ES-I3 (cell line): ENCODE results near the gene SLC35D2.

Experiments
- H3K36me3 ChIP-seq: 2 replicates; pipeline ENCODE4 v1.6.1; 2013; ENCODE audit warnings: mild to moderate bottlenecking, low read length, control low read depth, moderate library complexity; ENCODE audit not compliant: insufficient read depth
- H3K4me1 ChIP-seq: 2 replicates; pipeline ENCODE4 v1.6.1; 2013; ENCODE audit warnings: mild to moderate bottlenecking, control low read depth, low read length; ENCODE audit not compliant: insufficient read depth
- H3K9ac ChIP-seq: 2 replicates; pipeline ENCODE4 v1.6.1; 2013; ENCODE audit warnings: low read depth, mild to moderate bottlenecking, low read length, moderate library complexity
- H3K9me3 ChIP-seq: 2 replicates; pipeline ENCODE4 v1.6.1; 2013; ENCODE audit warnings: mild to moderate bottlenecking, low read length, moderate library complexity; ENCODE audit not compliant: control insufficient read depth, insufficient read depth

SLC35D2 gene

DNA sequence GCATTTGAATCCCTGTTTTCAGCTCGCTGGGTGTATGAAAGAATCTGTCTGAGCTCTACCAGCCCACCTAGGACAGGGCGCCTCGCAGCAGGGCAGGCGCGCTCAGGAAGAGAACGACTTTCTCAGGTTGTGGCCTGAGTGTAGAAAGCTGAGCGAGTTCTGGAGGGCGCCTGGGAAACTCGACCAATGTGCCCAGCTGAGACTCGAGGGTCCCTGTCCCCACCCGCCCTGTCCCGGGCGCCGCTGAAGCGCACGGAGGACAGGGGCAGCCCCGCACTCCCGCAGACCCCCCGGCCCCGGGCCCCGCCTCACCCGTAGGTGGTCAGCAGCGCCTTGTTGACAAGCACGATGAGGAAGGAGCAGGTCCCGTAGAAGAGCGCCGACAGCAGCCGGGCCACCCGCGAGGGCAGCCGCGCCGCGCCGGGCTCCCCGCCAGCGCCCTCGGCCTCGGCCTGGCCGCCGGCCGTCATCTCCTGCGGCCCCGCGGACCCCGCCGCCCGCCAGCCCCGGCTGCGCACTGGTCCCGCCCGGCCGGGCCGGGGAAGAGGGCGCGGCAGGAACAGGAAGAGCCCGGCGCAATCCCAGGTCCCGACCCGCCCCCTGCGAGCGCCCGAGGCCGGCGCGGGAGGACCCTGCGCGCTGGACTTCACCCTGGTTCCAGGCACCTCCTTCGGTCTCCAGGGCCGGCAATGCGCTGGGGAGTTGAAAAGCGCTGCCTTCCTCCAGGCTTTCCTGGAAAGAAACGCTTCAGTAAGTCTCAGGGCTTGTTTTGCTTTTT is at the start of gene SLC35D2:
Gene SLC35D2, minus strand, starts transcription at position 547 of the 778 bp plus-strand sequence. Its CDS starts 77 bp downstream, at position 470.
- H3K9ac ChIP-seq: peak within 1 kb of the TSS; percentile 61

DNA sequence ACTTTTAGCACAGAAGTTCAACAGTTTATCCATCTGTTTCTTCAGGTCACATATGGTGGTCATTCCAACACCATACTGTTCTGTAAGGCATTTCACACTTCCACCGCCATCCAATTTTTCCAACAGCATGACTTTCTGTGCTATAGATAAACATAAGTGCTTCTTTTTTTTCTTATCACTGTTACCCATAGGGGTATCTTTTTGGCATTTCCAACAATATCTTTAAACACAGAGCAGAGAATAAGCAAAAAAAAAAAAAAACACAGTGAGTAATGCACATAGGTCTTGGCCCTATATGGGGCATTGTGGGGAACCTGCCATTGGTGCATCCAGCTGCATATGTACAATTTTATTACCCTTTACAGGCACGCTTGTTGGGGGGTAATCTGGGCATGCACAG is 46.9 kb upstream of the SLC35D2 start:
- Histone ChIP-seq H3K4me1 (no peaks in the 10 kb centered on the region), H3K9ac (no peak overlapping the region), H3K9me3 (no peaks in the 10 kb centered on the region), H3K36me3 (no peaks in the 10 kb centered on the region)

More for the DNA sequence above, at the start of gene SLC35D2:
- no peaks in the 10 kb centered on the region for H3K9me3 ChIP-seq
- H3K36me3 ChIP-seq: no peaks in the 10 kb centered on the region
- H3K4me1 ChIP-seq: no peaks in the 10 kb centered on the region

DNA sequence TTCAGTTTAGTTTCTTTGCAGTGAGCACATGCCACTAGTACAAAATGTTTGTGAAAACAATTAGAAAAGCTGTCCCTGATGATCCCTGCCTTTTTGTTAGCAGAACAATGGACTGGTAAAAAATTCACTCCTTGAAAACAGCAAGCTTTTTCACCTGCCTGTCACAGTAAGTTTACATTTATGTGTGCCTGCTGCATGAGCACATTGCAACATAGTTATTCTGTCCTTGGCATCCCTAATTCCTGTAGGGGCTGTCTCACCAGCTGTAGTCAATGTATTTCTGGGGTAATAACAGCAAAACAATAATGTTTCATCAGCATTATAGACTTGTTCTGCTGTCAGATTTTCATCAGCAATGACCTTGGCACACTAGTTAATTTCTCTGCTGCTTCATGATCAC is 46.2 kb upstream of the SLC35D2 start:
- no peaks in the 10 kb centered on the region for H3K9me3 ChIP-seq
- H3K4me1 ChIP-seq: no peaks in the 10 kb centered on the region
- no peak overlapping the region for H3K9ac ChIP-seq
- no peaks in the 10 kb centered on the region for H3K36me3 ChIP-seq

- Histone ChIP-seq H3K9ac (no peak overlapping the region), H3K4me1 (peaks cover 4% of the 10 kb centered on the region; the same call in 1 of the 2 replicates), H3K9me3 (no peaks in the 10 kb centered on the region), H3K36me3 (no peaks in the 10 kb centered on the region)
Observed at GRCh38 chr9:96425500-96426169, 42.1 kb upstream of the SLC35D2 start.

DNA sequence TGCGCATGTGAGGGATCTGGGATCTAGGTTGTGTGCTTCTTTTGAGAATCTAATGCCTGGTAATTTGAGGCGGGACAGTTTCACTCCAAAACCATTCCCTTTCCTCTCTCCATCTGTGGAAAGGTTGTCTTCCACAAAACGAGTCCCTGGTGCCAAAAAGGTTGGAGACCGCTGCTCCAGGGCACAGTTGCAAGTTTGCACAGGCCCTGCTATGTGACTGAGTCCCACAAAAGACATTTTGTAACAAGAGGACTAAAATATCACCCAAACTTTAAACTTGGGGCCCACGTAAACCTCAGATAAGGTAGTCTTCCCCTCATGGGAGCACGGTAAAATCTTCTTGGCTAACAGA is 40.5 kb upstream of the SLC35D2 start:
- Histone ChIP-seq H3K4me1 (peaks cover 10% of the 10 kb centered on the region), H3K36me3 (no peaks in the 10 kb centered on the region), H3K9ac (no peak overlapping the region), H3K9me3 (no peaks in the 10 kb centered on the region)

- H3K4me1 ChIP-seq: peaks cover 10% of the 10 kb centered on the region
- no peaks in the 10 kb centered on the region for H3K36me3 ChIP-seq
- H3K9ac ChIP-seq: no peak overlapping the region
- no peaks in the 10 kb centered on the region for H3K9me3 ChIP-seq
Observed at GRCh38 chr9:96423322-96423984, 39.9 kb upstream of the SLC35D2 start.

GRCh38 chr9:96420468-96421219 is 37.1 kb upstream of the SLC35D2 start:
- Histone ChIP-seq H3K36me3 (no peaks in the 10 kb centered on the region), H3K9ac (no peak overlapping the region; the same call in 1 of the 2 replicates), H3K9me3 (no peaks in the 10 kb centered on the region), H3K4me1 (peaks cover 10% of the 10 kb centered on the region)

DNA sequence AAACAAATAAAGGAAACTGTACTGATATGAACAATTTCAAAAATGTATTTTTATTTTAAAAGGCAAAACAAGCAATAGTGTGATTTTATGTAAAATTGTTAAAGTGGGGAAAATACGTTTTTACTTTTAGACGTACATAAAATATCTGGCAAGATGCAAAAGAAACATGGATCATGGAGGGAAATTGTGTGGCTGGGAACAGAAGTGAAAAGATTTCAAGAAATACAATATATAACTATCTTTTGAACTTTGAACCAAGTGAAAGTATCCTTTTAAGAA is 36.1 kb upstream of the SLC35D2 start:
- Histone ChIP-seq H3K4me1 (peaks cover 10% of the 10 kb centered on the region), H3K9ac (peak overlapping the region; percentile 89), H3K36me3 (no peaks in the 10 kb centered on the region), H3K9me3 (no peaks in the 10 kb centered on the region)

DNA sequence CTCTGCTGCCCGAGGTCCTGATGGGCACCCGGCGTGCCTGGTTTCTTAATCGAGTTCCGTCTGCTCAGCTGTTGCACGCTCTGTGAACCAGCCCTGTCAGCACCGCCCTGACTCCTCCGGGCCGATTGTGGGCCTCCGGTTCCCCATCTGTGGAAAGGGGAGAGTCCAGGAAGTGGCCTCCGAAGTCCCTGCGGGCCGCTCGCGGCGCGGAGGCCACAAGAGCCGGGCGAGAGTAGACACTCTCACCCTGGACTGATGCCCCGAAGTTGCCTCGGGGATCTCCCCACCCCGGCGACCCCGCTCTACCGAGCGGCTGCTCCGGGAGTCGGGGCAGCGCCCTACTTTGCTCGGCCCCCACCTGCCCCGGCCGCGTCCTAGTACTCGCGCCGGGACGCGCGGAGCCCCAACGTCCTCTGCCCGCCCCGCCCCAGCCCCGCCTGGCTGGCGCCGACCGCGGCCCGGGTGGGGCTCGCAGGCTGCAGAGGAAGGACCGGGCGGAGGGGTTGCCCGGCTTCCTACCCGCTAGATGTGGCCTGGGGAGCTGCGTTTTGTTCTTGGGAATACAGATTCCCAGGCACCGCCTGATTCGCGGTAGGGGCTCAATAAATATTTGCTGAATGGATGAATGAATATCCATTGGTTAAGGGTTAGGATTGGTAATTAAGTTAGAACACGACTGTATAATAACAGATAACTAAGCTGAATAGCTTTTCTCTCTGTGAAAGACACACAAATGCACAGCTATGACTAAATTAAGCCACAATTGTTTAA is 35.6 kb upstream of the SLC35D2 start:
- Histone ChIP-seq H3K9ac (peak overlapping the region; percentile 89), H3K4me1 (peaks cover 10% of the 10 kb centered on the region), H3K36me3 (no peaks in the 10 kb centered on the region), H3K9me3 (no peaks in the 10 kb centered on the region)

DNA sequence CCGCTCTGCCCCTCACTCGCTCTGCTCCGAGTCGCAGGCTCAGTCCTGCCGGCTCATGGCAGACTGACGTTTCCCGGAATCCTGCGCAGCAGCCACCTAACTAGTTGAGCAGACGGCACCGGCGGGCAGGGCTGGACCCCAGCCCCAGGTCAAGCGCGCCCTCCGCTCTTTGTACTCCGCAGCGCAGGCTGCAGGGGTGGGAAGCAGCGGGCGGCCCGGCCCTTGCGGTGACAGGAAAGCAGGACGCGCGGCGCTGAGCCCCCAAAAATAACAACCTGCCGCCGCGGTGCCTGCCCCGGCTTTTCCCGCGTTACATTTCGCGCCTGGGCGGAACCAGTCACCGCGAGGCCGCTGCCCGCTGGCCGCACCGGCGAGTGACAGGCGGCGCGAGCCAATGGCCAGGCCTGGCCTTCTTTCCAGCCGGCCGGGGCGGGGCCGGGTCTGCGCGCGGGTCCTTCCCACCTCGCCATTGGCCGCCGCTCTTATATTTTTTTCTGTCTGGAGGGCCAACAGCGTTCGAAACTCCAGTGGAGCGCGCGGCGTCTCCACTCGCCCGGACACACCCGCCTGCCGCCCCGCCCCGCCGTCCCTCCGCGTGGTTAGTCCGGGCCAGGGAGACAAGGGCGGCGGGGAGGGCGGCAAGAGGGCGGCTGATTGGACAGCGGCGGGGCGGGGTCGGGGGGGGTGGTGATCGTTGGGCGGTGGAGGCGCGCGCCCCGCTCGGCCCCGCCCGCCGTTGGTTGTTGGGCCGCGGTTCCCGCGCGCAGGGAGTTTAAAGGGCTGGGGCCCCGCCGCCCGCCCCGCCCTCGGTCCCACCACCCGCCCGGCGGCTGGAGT is 34.8 kb upstream of the SLC35D2 start, which contains the start of gene ZNF367:
Gene ZNF367, minus strand, starts transcription at position 288 of the 837 bp plus-strand sequence. CDS start 338 bp downstream, outside the sequence.
- H3K36me3 ChIP-seq: no peaks in the 10 kb centered on the region
- H3K9me3 ChIP-seq: no peaks in the 10 kb centered on the region
- H3K4me1 ChIP-seq: peaks cover 8% of the 10 kb centered on the region

GRCh38 chr9:96417661-96418082 is 34.2 kb upstream of the SLC35D2 start:
- Histone ChIP-seq H3K9me3 (no peaks in the 10 kb centered on the region), H3K4me1 (peaks cover 6% of the 10 kb centered on the region), H3K9ac (peak overlapping the region; percentile 87), H3K36me3 (no peaks in the 10 kb centered on the region)

More for the DNA sequence above, 34.8 kb upstream of the SLC35D2 start, which contains the start of gene ZNF367:
- peak within 1 kb of the TSS; percentile 89 for H3K9ac ChIP-seq

GRCh38 chr9:96417051-96417586 is 33.6 kb upstream of the SLC35D2 start:
- Histone ChIP-seq H3K36me3 (no peaks in the 10 kb centered on the region), H3K9me3 (no peaks in the 10 kb centered on the region), H3K4me1 (peaks cover 11% of the 10 kb centered on the region), H3K9ac (peak overlapping the region; percentile 89)
